HG03139 (cell line): Measurements from ENCODE around the gene FOXI3.

ENCODE experiments used
- ATAC-seq: cut with Tn5 transposase; IDR thresholded peaks from one replicate; pipeline ENCODE4 v1.9.1; 2021; ENCODE audit not compliant: unreplicated experiment

The FOXI3 gene

GRCh38 chr2:88452565-88452905, at the start of gene FOXI3:
Gene FOXI3, minus strand, starts transcription at chr2:88452693. Its CDS starts 158 bp downstream, at chr2:88452535.
- ATAC-seq: no peak

GRCh38 chr2:88500691-88501090, 48.2 kb upstream of the FOXI3 start:
- ATAC-seq: no peak

GRCh38 chr2:88499204-88499603, 46.7 kb upstream of the FOXI3 start:
- ATAC-seq: no peak

GRCh38 chr2:88493481-88493880, 41.0 kb upstream of the FOXI3 start:
- no peak for ATAC-seq

- ATAC-seq: no peak
Observed at GRCh38 chr2:88492002-88492401, 39.5 kb upstream of the FOXI3 start.

GRCh38 chr2:88489181-88489580, 36.7 kb upstream of the FOXI3 start:
- no peak for ATAC-seq

GRCh38 chr2:88483200-88483599, 30.7 kb upstream of the FOXI3 start:
- no peak for ATAC-seq

GRCh38 chr2:88481691-88482336, 29.3 kb upstream of the FOXI3 start:
- ATAC-seq: no peak

GRCh38 chr2:88472811-88473210, 20.3 kb upstream of the FOXI3 start:
- ATAC-seq: no peak

- ATAC-seq: no peak
Observed at GRCh38 chr2:88471083-88471942, 18.8 kb upstream of the FOXI3 start.

GRCh38 chr2:88469202-88470114, 17.0 kb upstream of the FOXI3 start:
- no peak for ATAC-seq

GRCh38 chr2:88464153-88464552, 11.7 kb upstream of the FOXI3 start:
- no peak for ATAC-seq

GRCh38 chr2:88458633-88459032, 6.1 kb upstream of the FOXI3 start:
- ATAC-seq: no peak

- no peak for ATAC-seq
Observed at GRCh38 chr2:88452980-88453582, 588 bp upstream of the FOXI3 start.

- no peak for ATAC-seq
Observed at GRCh38 chr2:88451811-88452564, 505 bp downstream of the FOXI3 start.

- ATAC-seq: no peak
Observed at GRCh38 chr2:88450925-88451810, 1.3 kb downstream of the FOXI3 start.

- ATAC-seq: no peak
Observed at GRCh38 chr2:88450186-88450585, 2.3 kb downstream of the FOXI3 start.

- ATAC-seq: no peak
Observed at GRCh38 chr2:88448248-88448647, 4.2 kb downstream of the FOXI3 start.

GRCh38 chr2:88443353-88443938, 9.0 kb downstream of the FOXI3 start:
- no peak for ATAC-seq
